ENCODE data around the gene CPNE1.

DNA sequence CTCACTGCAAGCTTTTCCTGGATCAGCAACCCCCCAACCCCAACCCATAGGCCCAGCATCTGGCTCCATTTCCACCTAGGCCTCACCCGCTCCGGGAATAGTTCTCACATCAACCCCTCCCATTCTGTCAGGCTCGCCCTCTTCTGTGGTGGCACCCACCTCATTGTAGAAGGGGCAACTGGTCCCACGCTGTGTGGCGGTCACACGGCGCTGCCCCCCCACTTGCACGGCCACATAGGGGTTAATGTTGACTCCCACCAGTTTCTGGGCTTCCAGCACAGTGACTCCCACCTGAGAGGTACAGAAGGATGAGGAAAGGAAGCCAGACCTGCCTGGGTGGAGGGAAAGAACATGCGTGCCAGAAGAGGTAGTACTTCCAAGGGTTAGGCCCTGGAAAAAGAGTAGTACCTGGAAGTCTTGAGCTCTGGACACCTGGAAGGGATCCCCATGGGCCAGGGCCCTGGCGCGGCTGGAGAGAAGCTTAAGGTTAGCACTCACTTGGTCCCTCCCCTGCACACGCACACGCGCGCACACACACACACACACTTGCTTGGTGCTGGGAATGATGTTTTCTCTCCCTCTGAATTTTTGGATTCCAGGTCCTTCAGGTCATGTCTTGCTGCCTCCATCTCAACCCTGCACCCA is 61.7 kb downstream of the CPNE1 start:
- TF ChIP-seq, protein P1, sequence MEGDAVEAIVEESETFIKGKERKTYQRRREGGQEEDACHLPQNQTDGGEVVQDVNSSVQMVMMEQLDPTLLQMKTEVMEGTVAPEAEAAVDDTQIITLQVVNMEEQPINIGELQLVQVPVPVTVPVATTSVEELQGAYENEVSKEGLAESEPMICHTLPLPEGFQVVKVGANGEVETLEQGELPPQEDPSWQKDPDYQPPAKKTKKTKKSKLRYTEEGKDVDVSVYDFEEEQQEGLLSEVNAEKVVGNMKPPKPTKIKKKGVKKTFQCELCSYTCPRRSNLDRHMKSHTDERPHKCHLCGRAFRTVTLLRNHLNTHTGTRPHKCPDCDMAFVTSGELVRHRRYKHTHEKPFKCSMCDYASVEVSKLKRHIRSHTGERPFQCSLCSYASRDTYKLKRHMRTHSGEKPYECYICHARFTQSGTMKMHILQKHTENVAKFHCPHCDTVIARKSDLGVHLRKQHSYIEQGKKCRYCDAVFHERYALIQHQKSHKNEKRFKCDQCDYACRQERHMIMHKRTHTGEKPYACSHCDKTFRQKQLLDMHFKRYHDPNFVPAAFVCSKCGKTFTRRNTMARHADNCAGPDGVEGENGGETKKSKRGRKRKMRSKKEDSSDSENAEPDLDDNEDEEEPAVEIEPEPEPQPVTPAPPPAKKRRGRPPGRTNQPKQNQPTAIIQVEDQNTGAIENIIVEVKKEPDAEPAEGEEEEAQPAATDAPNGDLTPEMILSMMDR (IDR thresholded peaks at IDR 0.05) = no peak
- TF ChIP-seq POLR2A (IDR thresholded peaks at IDR 0.05) = no peak
